HG03432 (cell line): Measurements from ENCODE around the gene GALNS.

ENCODE experiments used
- ATAC-seq: cut with Tn5 transposase; IDR thresholded peaks from one replicate; pipeline ENCODE4 v1.9.1; 2021; ENCODE audit warnings: mild to moderate bottlenecking, moderate library complexity; ENCODE audit not compliant: unreplicated experiment

GALNS gene

GRCh38 chr16:88820385-88821025, 36.2 kb downstream of the GALNS start:
- no peak for ATAC-seq

DNA sequence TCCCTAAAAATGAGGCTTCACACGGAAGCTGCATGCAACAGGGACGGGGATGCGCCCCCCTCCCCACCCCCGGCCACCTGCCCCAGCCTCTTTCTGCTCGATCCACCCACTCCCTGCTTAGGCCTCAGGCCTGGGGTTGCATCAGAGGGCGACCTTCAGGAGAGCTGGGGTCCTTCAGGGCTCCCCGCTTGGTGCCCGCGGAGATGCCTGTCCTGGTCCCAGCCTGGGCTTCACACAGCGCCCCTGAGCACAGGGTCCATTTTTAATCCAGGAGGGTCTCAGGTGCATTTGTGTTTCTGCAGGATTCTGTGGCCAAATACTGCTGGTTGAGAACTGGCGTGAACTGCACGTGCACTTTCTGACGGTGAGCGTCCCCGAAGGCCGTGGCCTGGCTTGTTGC, 37.6 kb downstream of the GALNS start:
- no peak for ATAC-seq

GRCh38 chr16:88818575-88818874, 38.2 kb downstream of the GALNS start:
- no peak for ATAC-seq

- no peak for ATAC-seq
These were observed 38.8 kb downstream of the GALNS start for GRCh38 chr16:88817785-88818574.

GRCh38 chr16:88816736-88817535, 39.8 kb downstream of the GALNS start:
- ATAC-seq = no peak

DNA sequence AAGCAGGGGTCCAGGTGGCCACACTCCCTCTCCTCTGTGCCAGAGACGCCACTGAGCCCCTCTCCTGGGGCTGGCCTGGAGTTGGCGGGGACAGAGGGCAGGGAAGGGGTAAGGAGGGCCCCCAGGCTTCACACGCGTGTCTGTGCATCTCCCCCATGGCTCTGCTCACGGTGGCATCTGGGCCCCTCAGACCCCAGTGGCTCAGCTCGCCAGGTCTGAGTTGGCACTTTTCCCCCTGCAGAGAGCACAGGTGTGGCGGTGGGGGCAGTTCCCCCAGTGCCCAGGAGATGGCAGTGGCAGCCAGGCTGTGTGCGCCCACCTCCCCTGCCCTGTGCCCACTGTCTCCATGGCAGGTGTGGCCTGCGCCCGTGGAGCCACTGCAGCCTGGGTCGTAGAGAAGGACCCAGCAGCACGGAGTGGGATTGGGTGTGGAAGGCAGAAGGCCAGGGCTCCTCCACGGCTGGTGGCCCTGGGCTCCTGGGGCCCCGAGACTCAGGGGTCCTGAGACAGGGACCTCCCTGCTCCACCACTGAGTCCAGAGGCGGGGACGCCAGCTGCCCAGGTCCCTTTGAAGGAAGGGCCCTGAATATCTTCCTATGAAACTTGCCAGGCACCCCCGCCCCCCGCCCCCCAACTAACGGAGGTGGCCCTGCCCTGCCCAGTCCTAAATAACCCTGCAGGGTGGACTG, 40.7 kb downstream of the GALNS start:
- no peak for ATAC-seq

DNA sequence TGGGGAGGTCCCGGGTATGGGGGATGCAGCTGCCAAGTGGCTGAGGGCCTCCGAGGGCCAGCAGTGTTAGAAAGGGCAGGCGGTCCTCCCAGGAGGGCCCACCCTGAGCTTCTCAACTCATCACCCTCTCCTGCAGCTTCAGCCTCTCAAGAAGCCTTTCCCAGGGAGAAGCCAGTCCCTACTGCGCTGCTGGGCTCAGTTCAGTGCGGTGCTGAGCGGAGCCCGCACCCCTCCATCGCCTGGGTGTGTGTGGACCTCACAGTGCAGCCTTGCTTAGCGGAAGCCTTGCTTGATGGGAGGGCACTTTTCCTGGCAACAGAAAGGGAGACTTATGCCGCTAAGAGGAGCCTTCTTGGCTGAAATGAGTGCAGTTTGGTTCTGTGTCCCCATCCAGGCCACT, 41.5 kb downstream of the GALNS start:
- ATAC-seq = no peak

DNA sequence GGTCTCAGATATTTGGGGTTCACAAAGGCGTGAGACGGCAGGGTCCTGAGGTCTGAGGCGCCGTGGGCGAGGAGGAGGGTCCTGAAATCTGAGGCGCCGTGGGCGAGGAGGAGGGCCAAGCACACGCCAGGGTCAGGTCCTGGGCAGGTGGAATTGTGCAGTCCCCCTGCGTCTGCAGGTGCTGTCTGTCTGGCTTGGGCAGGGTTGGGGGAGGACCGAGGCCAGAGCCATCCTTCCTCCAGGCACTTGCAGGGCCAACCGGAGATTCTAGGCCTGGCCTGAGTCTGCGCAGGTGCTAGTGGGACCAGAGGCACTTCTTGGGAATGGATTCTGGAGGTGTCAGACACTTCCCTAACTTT, 42.6 kb downstream of the GALNS start:
- ATAC-seq = no peak

DNA sequence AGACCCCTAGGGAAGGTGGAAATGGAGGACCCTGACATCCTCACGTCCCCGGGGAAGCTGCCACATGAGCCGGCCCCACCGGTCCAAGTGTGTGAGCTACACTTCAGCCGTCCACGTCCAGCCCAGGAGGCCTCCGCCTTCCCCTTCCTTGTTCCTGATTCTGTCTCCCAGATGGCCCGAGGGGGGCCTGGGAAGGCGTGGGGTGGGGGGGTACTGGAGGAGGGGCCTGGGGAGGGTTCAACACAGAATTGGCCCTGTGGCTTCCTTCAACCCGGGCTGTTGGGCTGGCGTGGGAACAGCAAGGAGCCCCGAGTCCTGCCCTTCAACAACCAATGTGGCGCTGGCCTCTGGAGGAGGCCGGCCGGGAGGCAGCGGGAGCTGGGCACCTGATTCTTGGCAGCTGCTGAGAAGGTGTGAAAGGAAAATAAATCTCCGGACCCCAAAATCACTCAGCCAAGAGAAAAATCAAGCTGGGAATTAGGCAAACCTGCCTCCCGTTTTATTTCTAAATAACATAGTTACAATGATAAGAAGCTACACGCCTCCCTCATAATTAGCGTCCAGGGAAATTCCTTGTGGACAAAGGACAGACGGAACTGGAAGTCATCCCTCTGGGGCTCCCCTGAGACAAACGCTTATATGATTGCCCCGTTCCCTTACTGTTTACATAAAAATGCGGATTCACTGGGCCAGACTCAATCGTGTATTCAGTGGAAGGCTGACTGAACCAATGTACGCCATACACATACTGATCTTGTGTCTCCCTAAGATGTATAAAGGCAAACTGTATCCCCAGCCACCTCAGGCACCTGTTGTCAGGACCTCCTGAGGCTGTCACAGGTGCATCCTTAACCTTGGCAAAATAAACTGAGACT, 43.2 kb downstream of the GALNS start:
- no peak for ATAC-seq

DNA sequence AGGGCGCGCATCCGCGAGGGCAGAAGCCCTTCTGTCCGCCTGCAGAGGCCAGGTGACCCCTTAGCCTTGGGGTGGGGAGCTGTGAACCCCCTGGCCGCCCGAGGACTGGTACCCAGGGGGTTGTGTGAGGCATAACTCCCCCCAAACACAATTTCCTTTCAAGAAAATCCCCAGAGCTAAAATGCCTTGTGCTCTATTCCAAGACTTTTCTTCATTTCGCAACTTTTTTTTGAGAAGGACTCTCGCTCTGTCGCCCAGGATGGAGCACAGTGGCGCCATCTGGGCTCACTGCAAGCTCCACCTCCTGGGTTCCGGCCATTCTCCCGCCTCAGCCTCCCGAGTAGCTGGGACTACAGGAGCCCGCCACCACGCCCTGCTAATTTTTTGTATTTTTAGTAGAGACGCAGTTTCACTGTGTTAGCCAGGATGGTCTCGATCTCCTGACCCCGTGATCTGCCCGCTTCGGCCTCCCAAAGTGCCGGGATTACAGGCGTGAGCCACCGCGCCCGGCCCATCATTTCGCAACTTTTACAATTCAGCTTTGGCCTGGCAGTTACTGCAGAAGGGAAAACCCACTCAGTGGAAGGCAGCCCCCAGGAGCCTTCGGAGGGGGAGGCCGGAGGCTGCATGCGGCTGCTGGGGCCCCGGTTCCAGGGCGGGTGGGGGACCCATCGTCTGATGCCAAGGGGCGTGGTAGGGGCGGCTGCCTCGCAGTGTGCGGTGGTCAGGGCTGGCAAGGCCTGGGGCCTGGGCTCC, 44.1 kb downstream of the GALNS start:
- no peak for ATAC-seq

DNA sequence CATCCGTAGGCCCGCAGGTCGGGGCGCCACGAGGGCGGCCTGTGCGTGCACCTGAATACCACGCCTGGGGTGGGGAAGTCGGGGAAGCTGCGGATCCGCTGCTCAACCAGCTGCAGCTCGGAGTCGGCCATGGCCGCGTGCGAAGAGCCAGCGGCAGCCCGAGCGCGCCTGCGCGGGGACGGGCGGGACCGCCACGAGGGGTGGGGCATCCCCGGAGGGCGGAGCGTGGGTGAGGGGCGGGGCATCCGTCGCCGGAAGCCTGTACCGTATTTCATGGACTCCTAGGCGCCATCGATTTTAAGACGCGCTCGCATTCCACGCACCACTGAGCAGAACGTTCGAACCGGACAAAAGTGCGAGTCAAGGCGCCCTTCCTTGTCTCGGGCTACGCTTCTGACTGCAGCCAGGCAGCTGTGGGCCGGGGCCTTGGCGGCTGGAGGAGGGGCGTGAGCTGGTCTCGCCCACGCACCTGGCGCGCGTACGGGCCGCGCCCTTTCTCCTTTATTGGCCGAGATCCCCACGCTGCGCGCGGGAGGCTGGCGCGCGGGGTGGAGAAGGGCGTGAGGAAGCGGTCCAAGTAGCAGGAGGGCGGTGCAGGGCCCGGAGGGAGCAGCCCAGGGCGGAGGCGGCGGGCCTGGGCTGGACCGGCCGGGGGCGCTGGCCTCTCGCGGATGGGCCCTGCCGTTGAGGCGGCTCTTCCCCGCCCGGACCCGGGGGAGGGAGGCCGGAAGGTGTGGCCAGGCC, 44.8 kb downstream of the GALNS start, which contains the start of gene APRT:
Gene APRT, minus strand, starts transcription at position 160 of the 744 bp plus-strand sequence. Its CDS starts 29 bp downstream, at position 131.
- ATAC-seq = peak; percentile 66

GRCh38 chr16:88810912-88811768, 45.6 kb downstream of the GALNS start:
- peak; percentile 59 for ATAC-seq

- no peak for ATAC-seq
These were observed 46.4 kb downstream of the GALNS start for GRCh38 chr16:88810166-88810911.

DNA sequence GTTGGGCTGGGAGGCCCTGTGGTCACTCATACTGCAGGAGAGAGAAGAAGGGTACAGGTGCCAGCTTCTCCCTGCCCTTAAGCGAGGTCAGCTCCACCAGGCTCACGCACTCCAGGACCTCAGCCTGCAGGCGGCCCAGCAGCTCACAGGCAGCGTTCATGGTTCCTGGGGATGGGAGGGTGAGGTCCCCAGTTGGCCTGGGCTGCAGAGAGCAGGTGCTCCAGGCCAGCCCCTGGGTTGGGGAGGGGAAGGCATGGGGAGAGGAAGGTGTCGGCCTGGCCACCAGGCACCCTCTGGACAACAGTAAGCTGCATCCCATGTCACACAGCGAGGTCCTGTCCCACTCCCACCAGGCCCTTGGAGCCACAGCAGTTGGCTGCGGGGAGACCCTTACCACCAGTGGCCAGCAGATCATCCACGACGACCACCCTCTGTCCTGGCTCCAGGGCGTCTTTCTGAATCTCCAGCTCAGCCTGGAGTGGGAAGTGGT, 47.0 kb downstream of the GALNS start:
- ATAC-seq = no peak

DNA sequence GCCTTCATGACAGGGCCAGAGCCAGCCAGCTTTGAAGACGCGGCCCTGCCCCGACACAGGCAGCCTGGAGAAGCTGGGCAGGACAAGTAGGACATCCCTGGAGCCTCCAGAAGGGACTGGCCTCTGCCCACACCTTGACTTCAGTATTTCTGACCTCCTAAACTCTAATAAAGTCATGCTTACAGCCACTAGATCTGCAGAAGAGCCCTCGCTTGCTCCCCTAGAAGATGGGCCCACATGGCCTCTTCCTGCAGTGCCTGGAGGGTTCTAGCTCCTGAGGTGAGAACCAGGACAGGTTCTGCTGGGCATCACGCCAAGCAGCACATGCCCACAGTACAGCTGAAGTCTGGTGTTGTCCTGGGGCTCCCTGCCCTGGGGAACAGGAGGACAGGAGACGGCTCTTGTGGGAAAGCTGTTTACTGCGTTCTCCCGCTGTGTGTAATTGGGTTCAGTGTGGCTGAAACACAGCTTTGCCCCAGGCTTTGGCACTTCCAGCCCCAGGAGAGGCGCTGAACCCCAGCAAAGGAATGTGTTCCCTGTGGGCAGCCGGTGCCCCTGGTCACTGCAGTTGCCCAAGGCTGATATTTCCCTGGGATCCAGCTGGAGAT, 47.6 kb downstream of the GALNS start:
- ATAC-seq = no peak

DNA sequence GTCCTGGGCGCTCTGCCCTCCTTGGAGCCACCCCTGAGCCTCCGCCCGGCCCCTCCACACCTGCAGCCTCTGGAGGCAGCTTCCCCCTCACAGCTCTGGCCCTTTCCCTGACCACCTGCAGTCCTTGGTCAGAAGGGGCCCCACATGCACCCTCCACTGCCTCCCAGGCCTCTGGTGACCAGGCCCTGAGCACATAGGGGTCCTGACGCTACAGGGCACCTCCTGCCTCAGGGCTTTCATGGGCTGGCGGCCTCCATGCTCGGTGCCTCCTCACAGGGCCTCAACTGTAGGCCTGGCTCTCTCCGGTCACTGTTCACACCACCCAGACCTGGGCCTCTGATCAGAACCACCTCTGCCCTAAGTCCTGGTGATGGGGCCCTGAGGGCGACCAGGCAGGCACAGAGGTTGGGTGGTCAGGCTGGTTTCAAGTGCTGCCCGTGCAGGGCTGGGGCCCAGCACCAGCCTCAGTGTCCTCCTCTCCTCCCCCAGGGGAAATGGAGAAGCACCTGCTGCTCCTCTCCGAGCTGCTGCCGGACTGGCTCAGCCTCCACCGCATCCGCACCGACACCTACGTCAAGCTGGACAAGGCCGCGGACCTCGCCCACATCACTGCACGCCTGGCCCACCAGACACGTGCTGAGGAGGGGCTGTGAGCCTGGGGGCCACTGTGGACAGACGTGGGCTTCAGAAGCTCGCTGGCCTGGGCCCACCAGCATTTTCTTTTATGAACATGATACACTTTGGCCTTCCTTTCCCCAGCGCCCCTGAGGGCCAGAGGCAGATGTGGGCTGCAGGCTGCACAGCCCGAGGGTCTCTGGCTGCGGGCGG, 48.9 kb downstream of the GALNS start:
- ATAC-seq = no peak
